Esophagus squamous epithelium (tissue), 5 donors: Measurements from ENCODE around the gene ABHD12. TPM values are rescaled to one million over a fixed set of nuclear protein-coding genes. Genes with fewer than 3 reads are reported as not detected.
A peak's percentile ranks its signal among the peaks of the same experiment; 100 is the strongest.

Experiments
- DNase-seq: peaks from one replicate; lab custom pipeline; 2025; lab: John Stamatoyannopoulos, UW
- H3K27ac ChIP-seq, 4 donors: fragments of 200-600 bp; sonication (generic); one replicate each; pipeline ENCODE4 v1.5.1; 2016 to 2019; ENCODE audit warnings: mild to moderate bottlenecking in 1 of 4
- H3K27me3 ChIP-seq, 4 donors: fragments of 200-600 bp; sonication (generic); 1 replicate in 3 of 4; 2 replicates in 1 of 4; pipeline versions ENCODE4 v1.5.1 to v1.6.0; 2017 to 2021; ENCODE audit warnings: antibody characterized with exemption in 1 of 4
- H3K36me3 ChIP-seq, 3 donors: fragments of 200-600 bp; sonication (generic); one replicate each; pipeline ENCODE4 v1.5.1; 2016 to 2019
- H3K4me1 ChIP-seq, 3 donors: fragments of 200-600 bp; sonication (generic); one replicate each; pipeline ENCODE4 v1.5.1; 2017 to 2019
- H3K4me3 ChIP-seq, 4 donors: fragments of 200-600 bp; sonication (generic); 1 replicate in 3 of 4; 2 replicates in 1 of 4; pipeline ENCODE4 v1.5.1; 2016 to 2019; ENCODE audit warnings: mild to moderate bottlenecking in 2 of 4, moderate library complexity in 1 of 4
- H3K9me3 ChIP-seq, 3 donors: fragments of 200-600 bp; sonication (generic); one replicate each; pipeline ENCODE4 v1.5.1; 2016 to 2019
- CTCF ChIP-seq, 6 experiments: fragments of 450-650 bp in 4 of 6; fragments of 200-600 bp in 2 of 6; sonication (generic) in 2 of 6; IDR thresholded peaks; one replicate each; pipeline ENCODE4 v1.5.1; 2016 to 2019; ENCODE audit warnings: antibody characterized with exemption in 6 of 6, mild to moderate bottlenecking in 4 of 6, moderate library complexity in 4 of 6
- POLR2A ChIP-seq, 4 donors: fragments of 450-650 bp; IDR thresholded peaks; one replicate each; pipeline ENCODE4 v1.6.1; 2017; ENCODE audit warnings: antibody characterized with exemption in 4 of 4, mild to moderate bottlenecking in 4 of 4, moderate library complexity in 3 of 4
- WGBS, 2 donors: methylation state at CpG; one replicate each; pipeline ENCODE4 v1.1.5; 2018; 5-methylcytosine and 5-hydroxymethylcytosine counted together
- intact Hi-C: fragments of 100-400 bp; cut with DNase I; formaldehyde crosslinking; loops from one replicate; pipeline ENCODE4 v1.15.0; 2022
- total RNA-seq, 4 donors: library from RNA; depleted of rRNA; stranded (reverse); fragments of >200 nt; gene quantifications; one replicate each; pipeline ENCODE4 v1.1.0, GENCODE V29; 2016
- donor health status: DM: yes; HTN: yes; CAD: no.

ABHD12 gene
- total RNA-seq, 4 donors from 2014 or later: 23.8 to 62.1 (median 36.4) TPM

GRCh38 chr20:25294459-25295385 is 95.9 kb downstream of the ABHD12 start:
- Histone ChIP-seq H3K4me1 (peaks cover 22 to 58% (median 42%) of the 10 kb centered on the region in 3 donors), H3K27me3 (no peaks in the 10 kb centered on the region), H3K4me3 (no peak overlapping the region), H3K36me3 (peaks cover 21 to 98% (median 34%) of the 10 kb centered on the region in 3 donors), H3K27ac (peak overlapping the region; percentile 34 to 75 (median 58)), H3K9me3 (no peaks in the 10 kb centered on the region)
- TF ChIP-seq CTCF (IDR thresholded peaks at IDR 0.05) (peak; percentile 35 to 51 (median 48)), POLR2A (IDR thresholded peaks at IDR 0.05) (no peak)
- 61 to 75% methylated on average over 5 to 15 of the region's 22 CpGs for WGBS, 2 donors
- intact Hi-C loops: loop anchor here (10.0 kb wide), 1 partner anchor 100 kb away; the partner anchor contains the start of gene ABHD12
- DNase-seq: no peak

- H3K27me3 ChIP-seq: no peaks in the 10 kb centered on the region
- no peak overlapping the region for H3K4me3 ChIP-seq
- H3K9me3 ChIP-seq: no peaks in the 10 kb centered on the region
- intact Hi-C loops: loop anchor here (10.0 kb wide), 1 partner anchor 101 kb away; the partner anchor contains the start of gene ABHD12
- WGBS, 2 donors: 76 to 77% methylated on average over 2 to 5 of the region's 13 CpGs
- H3K27ac ChIP-seq: peak overlapping the region in 3 of 4 donors; percentile 9 to 75 (median 34)
- H3K36me3 ChIP-seq: peaks cover 22 to 99% (median 34%) of the 10 kb centered on the region in 3 donors
- peaks cover 22 to 58% (median 42%) of the 10 kb centered on the region in 3 donors for H3K4me1 ChIP-seq
- no peak for DNase-seq
- TF ChIP-seq POLR2A (IDR thresholded peaks at IDR 0.05) (no peak), CTCF (IDR thresholded peaks at IDR 0.05) (no peak)
These were observed 96.7 kb downstream of the ABHD12 start for GRCh38 chr20:25293910-25294458.

- intact Hi-C loops: loop anchor here (10.0 kb wide), 1 partner anchor 101 kb away; the partner anchor contains the start of gene ABHD12
- no peaks in the 10 kb centered on the region for H3K27me3 ChIP-seq
- H3K4me3 ChIP-seq: no peak overlapping the region
- DNase-seq: no peak
- WGBS, 2 donors: 25 to 46% methylated on average over 10 of the region's 10 CpGs
- H3K9me3 ChIP-seq: no peaks in the 10 kb centered on the region
- TF ChIP-seq CTCF (IDR thresholded peaks at IDR 0.05): no peak
- H3K36me3 ChIP-seq: peaks cover 26 to 99% (median 38%) of the 10 kb centered on the region in 3 donors
- peak overlapping the region; percentile 9 to 75 (median 44) for H3K27ac ChIP-seq
- H3K4me1 ChIP-seq: peaks cover 22 to 58% (median 42%) of the 10 kb centered on the region in 3 donors
These were observed 97.1 kb downstream of the ABHD12 start for GRCh38 chr20:25293507-25293906.

- 60 to 92% methylated on average over 1 to 13 of the region's 35 CpGs for WGBS, 2 donors
- no peak for DNase-seq
- peaks cover 38 to 99% (median 44%) of the 10 kb centered on the region in 3 donors for H3K36me3 ChIP-seq
These were observed 98.3 kb downstream of the ABHD12 start for GRCh38 chr20:25292176-25292891.

More at GRCh38 chr20:25292176-25292891, 98.3 kb downstream of the ABHD12 start:
- Histone ChIP-seq H3K4me3 (no peak overlapping the region), H3K4me1 (peaks cover 22 to 55% (median 42%) of the 10 kb centered on the region in 3 donors), H3K27me3 (no peaks in the 10 kb centered on the region), H3K27ac (peak overlapping the region in 2 of 4 donors; percentile 34 to 49), H3K9me3 (no peaks in the 10 kb centered on the region)
- TF ChIP-seq POLR2A (IDR thresholded peaks at IDR 0.05) (no peak), CTCF (IDR thresholded peaks at IDR 0.05) (no peak)
- intact Hi-C loops: loop anchor here (10.0 kb wide), 1 partner anchor 102 kb away; the partner anchor contains the start of gene ABHD12
